ENCODE results near the gene USP1.

The USP1 gene

DNA sequence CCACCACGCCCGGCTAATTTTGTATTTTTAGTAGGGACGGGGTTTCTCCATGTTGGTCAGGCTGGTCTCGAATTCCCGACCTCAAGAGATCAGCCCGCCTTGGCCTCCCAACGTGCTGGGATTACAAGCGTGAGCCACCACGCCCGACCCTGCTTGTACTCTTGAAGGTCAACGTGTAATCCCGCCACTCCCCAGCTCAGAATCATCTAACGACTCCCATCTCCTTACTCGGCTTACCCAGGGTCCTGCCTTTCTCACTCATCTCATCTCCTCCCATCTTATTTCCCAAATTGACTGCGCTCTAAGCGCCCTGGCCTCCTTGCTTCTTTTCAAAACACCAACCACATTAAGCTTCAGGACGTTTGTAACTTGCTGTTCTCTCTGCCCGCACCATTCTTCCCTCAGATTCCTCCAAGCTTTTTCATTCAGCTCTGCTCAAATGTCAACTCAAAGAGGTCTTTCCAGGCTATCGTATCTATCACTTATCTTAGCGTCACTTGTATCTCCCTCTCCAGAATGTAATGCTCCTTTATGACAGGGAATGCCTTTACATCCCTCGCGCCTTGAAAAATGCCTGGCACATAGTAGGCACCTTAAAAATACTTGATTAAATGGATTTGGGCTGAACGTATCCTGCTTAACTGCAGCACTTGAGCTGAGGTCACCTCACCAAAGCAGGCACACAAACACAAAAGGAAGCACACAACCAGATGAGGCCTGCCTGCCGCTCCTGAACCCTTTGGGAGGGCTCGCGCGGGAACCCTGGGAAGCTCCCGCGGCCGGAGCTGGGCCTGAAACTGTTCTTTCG, 1.4 kb upstream of the USP1 start:
- peak overlapping the region; percentile 85 for H3K4me3 ChIP-seq (ENCODE audit: low read depth, low read length)
- TF ChIP-seq, protein P1, sequence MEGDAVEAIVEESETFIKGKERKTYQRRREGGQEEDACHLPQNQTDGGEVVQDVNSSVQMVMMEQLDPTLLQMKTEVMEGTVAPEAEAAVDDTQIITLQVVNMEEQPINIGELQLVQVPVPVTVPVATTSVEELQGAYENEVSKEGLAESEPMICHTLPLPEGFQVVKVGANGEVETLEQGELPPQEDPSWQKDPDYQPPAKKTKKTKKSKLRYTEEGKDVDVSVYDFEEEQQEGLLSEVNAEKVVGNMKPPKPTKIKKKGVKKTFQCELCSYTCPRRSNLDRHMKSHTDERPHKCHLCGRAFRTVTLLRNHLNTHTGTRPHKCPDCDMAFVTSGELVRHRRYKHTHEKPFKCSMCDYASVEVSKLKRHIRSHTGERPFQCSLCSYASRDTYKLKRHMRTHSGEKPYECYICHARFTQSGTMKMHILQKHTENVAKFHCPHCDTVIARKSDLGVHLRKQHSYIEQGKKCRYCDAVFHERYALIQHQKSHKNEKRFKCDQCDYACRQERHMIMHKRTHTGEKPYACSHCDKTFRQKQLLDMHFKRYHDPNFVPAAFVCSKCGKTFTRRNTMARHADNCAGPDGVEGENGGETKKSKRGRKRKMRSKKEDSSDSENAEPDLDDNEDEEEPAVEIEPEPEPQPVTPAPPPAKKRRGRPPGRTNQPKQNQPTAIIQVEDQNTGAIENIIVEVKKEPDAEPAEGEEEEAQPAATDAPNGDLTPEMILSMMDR (IDR thresholded peaks at IDR 0.05; ENCODE audit: insufficient read depth, low read depth, low read length, missing control alignments) = no peak
- peak; percentile 18 for DNase-seq (ENCODE audit: low read depth)

DNA sequence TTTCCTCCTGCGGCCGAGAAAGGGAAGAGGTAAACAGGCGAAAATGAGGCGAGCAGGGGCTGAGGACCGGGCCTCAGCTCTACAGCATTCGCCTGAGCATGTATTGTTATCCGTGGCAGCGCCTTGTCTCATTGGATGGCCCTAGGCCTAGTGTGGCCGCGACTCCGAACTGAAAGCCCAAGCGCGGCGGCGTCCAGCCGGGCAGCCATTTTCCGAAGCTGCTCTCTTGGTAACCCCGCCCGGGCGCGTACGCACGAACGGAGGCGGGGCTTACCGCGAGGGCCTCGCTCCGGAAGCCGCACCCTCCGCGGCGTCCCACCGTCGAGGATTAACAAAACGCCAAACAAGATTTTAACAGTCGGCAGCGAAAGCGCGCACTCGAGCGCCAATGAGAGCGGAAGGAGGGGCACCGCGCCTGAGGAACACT, 797 bp upstream of the USP1 start:
- H3K4me3 ChIP-seq (ENCODE audit: low read depth, low read length) = peak overlapping the region; percentile 85
- DNase-seq (ENCODE audit: low read depth) = no peak
- TF ChIP-seq, protein P1 (IDR thresholded peaks at IDR 0.05; ENCODE audit: insufficient read depth, low read depth, low read length, missing control alignments) = no peak

DNA sequence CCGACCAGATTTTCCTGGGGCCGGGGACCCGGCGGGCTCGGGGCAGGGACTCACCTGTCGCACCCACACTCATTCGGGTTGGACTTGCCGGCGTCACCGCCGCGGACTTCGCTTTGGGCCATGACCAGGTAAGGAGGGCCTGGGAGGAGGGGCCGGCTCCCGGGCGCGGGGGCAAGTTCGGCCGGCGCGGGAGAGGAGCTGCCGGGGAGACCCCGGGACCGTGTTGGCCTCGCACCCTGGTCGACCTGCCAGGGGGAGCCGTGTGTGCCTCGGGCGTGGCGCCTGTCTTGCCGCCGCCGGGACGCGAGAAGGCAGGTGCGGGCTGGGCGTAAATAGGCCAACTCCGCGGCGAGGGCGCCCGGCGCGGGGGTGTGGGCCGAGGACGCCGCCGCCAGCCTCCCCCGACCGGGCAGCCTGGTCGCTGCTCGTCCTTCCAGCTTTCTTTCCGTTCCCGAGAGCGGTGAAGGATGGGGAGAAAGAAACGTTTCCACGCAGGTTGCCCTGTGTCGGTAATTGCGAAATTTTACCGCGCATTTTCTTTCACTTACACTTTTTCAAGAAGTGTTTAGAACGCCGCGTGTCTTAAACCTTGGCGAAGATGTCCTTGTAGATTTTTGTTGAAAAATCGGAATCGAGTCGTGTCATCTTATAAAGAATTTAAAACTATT, 558 bp downstream of the USP1 start:
- peak overlapping the region; percentile 85 for H3K4me3 ChIP-seq (ENCODE audit: low read depth, low read length)
- DNase-seq (ENCODE audit: low read depth) = no peak
- TF ChIP-seq, protein P1 (IDR thresholded peaks at IDR 0.05; ENCODE audit: insufficient read depth, low read depth, low read length, missing control alignments) = no peak

DNA sequence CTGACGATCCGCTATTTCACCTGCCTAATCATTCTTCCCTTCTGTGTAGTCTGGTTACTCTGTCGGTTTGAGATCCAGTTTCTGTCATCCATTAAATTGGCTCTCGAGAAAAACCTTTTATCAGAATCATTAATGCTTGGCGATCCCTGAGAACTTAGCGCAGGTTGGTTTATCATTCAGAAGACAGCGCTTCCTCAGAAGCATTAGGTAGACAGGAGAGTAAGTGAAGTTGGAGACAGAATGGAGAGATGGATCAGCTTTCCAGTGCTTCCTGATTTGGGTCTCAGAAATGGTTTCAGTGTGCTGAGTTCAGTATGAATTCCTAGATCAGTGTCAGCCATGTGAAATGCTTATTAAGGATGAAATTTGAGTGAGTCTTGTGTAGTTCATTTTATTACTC, 1.3 kb downstream of the USP1 start:
- TF ChIP-seq, protein P1 (IDR thresholded peaks at IDR 0.05; ENCODE audit: insufficient read depth, low read depth, low read length, missing control alignments) = no peak
- H3K4me3 ChIP-seq (ENCODE audit: low read depth, low read length) = peak overlapping the region; percentile 85
- peak; percentile 19 for DNase-seq (ENCODE audit: low read depth)

DNA sequence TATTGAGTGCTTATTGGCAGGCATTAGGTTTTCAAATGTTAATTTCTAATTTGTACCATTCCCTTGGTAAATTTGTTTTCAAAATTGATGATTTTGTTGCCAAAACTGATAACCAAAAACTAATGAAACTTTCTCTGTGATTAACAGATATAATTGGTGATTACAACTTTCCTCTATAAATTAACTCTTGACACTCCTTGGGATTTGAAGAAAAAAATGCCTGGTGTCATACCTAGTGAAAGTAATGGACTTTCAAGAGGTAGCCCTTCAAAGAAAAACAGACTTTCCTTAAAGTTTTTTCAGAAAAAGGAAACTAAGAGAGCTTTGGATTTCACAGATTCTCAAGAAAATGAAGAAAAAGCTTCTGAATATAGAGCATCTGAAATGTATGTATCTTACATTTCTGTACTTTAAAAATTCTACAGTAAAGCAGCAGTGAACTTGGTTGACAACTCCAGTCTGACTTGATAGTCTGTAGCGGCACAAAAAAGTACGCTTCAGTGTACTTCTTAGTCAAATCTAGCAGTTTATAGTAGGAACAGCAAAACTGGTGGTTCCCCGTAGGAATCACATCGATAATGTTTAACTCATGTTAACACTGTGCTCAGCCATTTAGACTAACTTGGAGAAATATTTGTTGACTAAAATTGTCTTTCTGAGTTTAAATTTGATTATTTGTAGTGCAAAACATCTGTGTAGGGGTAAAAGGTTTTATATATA, 3.0 kb downstream of the USP1 start:
- TF ChIP-seq, protein P1 (IDR thresholded peaks at IDR 0.05; ENCODE audit: insufficient read depth, low read depth, low read length, missing control alignments) = no peak
- DNase-seq (ENCODE audit: low read depth) = peak; percentile 77
- H3K4me3 ChIP-seq (ENCODE audit: low read depth, low read length) = peak overlapping the region; percentile 85

DNA sequence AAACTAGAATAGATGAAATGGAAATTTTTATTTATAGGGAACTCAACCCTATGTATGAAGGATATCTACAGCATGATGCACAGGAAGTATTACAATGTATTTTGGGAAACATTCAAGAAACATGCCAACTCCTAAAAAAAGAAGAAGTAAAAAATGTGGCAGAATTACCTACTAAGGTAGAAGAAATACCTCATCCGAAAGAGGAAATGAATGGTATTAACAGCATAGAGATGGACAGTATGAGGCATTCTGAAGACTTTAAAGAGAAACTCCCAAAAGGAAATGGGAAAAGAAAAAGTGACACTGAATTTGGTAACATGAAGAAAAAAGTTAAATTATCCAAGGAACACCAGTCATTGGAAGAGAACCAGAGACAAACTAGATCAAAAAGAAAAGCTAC, 7.9 kb downstream of the USP1 start:
- no peak for DNase-seq (ENCODE audit: low read depth)
- TF ChIP-seq, protein P1 (IDR thresholded peaks at IDR 0.05; ENCODE audit: insufficient read depth, low read depth, low read length, missing control alignments) = no peak
- H3K4me3 ChIP-seq (ENCODE audit: low read depth, low read length) = no peak overlapping the region

All from GM12865 (cell line).